ENCODE results near the gene RELB. TPM values are rescaled to one million over a fixed set of nuclear protein-coding genes. Genes with fewer than 3 reads are reported as not detected.

Gene RELB
- total RNA-seq, 2 experiments from 2014 or later = 91.6 to 92.5 TPM

GRCh38 chr19:44972802-44973201 is 28.5 kb upstream of the RELB start:
- ATAC-seq (ENCODE audit: poor library complexity) = no peak
- POLR2A ChIA-PET = no interaction called here
- H3K9me3 ChIP-seq (ENCODE audit: control insufficient read depth in 1 of 2, insufficient read depth in 1 of 2, low read length in 2 of 2) = no peaks in the 10 kb centered on the region
- Mint-ChIP-seq H3K36me3 (ENCODE audit: low read depth) (peaks cover 56% of the 10 kb centered on the region), H3K27ac (no peak overlapping the region), H3K9me3 (no peaks in the 10 kb centered on the region), H3K4me3 (no peak overlapping the region), H3K27me3 (no peaks in the 10 kb centered on the region), H3K4me1 (ENCODE audit: low read depth) (no peaks in the 10 kb centered on the region)
- H3K4me3 ChIP-seq (ENCODE audit: low read length) = no peak overlapping the region
- H3K36me3 ChIP-seq (ENCODE audit: insufficient read depth, low read length) = peaks cover 66% of the 10 kb centered on the region
- no peak for DNase-seq
- no peak overlapping the region for H3K27ac ChIP-seq (ENCODE audit: low read depth in 1 of 2, low read length in 2 of 2)
- TF ChIP-seq CTCF (IDR thresholded peaks at IDR 0.05) = no peak
- H3K27me3 ChIP-seq (ENCODE audit: control insufficient read depth in 1 of 2, insufficient read depth in 2 of 2, low read length in 2 of 2) = no peaks in the 10 kb centered on the region
- CTCF ChIA-PET = no interaction called here
- no peaks in the 10 kb centered on the region for H3K4me1 ChIP-seq (ENCODE audit: insufficient read depth, low read length)
- intact Hi-C loops (cut with DNase I, micrococcal nuclease) = no loop called here

- Histone ChIP-seq H3K4me3 (ENCODE audit: low read length) (no peak overlapping the region), H3K36me3 (ENCODE audit: insufficient read depth, low read length) (peaks cover 67% of the 10 kb centered on the region), H3K27ac (ENCODE audit: low read depth in 1 of 2, low read length in 2 of 2) (no peak overlapping the region), H3K27me3 (ENCODE audit: control insufficient read depth in 1 of 2, insufficient read depth in 2 of 2, low read length in 2 of 2) (no peaks in the 10 kb centered on the region), H3K9me3 (ENCODE audit: control insufficient read depth in 1 of 2, insufficient read depth in 1 of 2, low read length in 2 of 2) (no peaks in the 10 kb centered on the region), H3K4me1 (ENCODE audit: insufficient read depth, low read length) (no peaks in the 10 kb centered on the region)
- Mint-ChIP-seq H3K27ac (no peak overlapping the region), H3K27me3 (no peaks in the 10 kb centered on the region), H3K9me3 (no peaks in the 10 kb centered on the region), H3K4me3 (no peak overlapping the region), H3K4me1 (ENCODE audit: low read depth) (no peaks in the 10 kb centered on the region), H3K36me3 (ENCODE audit: low read depth) (peaks cover 54% of the 10 kb centered on the region)
- ChIA-PET POLR2A (no interaction called here), CTCF (interaction anchor here (1.7 kb wide), 2 partner anchors 14 to 512 kb away, joined by 3 read pairs; no protein-coding TSS in a partner anchor)
- ATAC-seq (ENCODE audit: poor library complexity) (no peak), DNase-seq (no peak)
- TF ChIP-seq CTCF (IDR thresholded peaks at IDR 0.05) = no peak
- intact Hi-C loops (cut with DNase I, micrococcal nuclease) = no loop called here
Measured at GRCh38 chr19:44973982-44974735, 27.1 kb upstream of the RELB start.

- TF ChIP-seq CTCF (IDR thresholded peaks at IDR 0.05) = no peak
- Mint-ChIP-seq H3K4me3 (no peak overlapping the region), H3K36me3 (ENCODE audit: low read depth) (peaks cover 57% of the 10 kb centered on the region), H3K27me3 (no peaks in the 10 kb centered on the region), H3K4me1 (ENCODE audit: low read depth) (no peaks in the 10 kb centered on the region), H3K9me3 (no peaks in the 10 kb centered on the region), H3K27ac (no peak overlapping the region)
- intact Hi-C loops (cut with DNase I, micrococcal nuclease) = no loop called here
- no peak overlapping the region for H3K4me3 ChIP-seq (ENCODE audit: low read length)
- no peaks in the 10 kb centered on the region for H3K9me3 ChIP-seq (ENCODE audit: control insufficient read depth in 1 of 2, insufficient read depth in 1 of 2, low read length in 2 of 2)
- H3K36me3 ChIP-seq (ENCODE audit: insufficient read depth, low read length) = peaks cover 72% of the 10 kb centered on the region
- H3K27ac ChIP-seq (ENCODE audit: low read depth in 1 of 2, low read length in 2 of 2) = no peak overlapping the region
- ChIA-PET POLR2A (no interaction called here), CTCF (interaction anchor here (1.7 kb wide), 2 partner anchors 14 to 511 kb away, joined by 3 read pairs; no protein-coding TSS in a partner anchor)
- H3K27me3 ChIP-seq (ENCODE audit: control insufficient read depth in 1 of 2, insufficient read depth in 2 of 2, low read length in 2 of 2) = no peaks in the 10 kb centered on the region
- H3K4me1 ChIP-seq (ENCODE audit: insufficient read depth, low read length) = no peaks in the 10 kb centered on the region
- DNase-seq (no peak), ATAC-seq (ENCODE audit: poor library complexity) (no peak)
Measured at GRCh38 chr19:44974857-44975256, 26.4 kb upstream of the RELB start.
